SK-N-MC (cell line): Measurements from ENCODE around the gene CD3G.

Source experiments
- EZH2 ChIP-seq: fragments of 200-600 bp; sonication (generic); IDR thresholded peaks from one replicate; pipeline ENCODE4 v1.6.1; 2017; ENCODE audit warnings: antibody characterized with exemption
- POLR2AphosphoS5 ChIP-seq: IDR thresholded peaks from 2 replicates; pipeline ENCODE4 v1.6.1; 2012; ENCODE audit warnings: mild to moderate bottlenecking, low read depth, low read length, borderline replicate concordance

DNA sequence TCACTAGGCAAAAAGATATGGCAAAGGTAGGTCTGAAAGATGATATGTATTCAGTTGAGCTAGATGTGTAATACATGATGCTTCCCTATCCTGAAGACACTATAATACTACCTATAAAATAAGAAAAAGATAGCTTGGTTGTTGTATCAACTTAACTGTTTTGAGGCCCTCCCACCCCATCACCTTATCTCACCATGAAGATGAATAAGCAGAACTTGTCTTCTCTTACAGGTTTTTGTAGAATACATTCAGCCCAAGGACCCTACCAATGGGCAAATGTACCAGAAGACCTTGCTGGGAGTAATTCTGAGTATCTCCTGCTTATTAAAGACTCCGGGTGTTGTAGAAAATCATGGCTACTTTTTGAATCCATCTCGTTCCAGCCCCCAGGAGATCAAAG lies 29.1 kb downstream of the CD3G start:
- TF ChIP-seq EZH2 (no peak), POLR2AphosphoS5 (no peak)
